OCI-LY7 (cell line): ENCODE data around the gene ATP2B3.

Experiments used
- CTCF ChIP-seq: fragments of 200-600 bp; sonication (generic); conservative IDR thresholded peaks from 2 replicates; pipeline ENCODE4 v1.5.1; 2014; ENCODE audit warnings: mild to moderate bottlenecking, antibody characterized with exemption, low read length, moderate library complexity, mixed read lengths
- EZH2phosphoT487 ChIP-seq: fragments of 200-600 bp; sonication (generic); IDR thresholded peaks from 2 replicates; pipeline ENCODE4 v1.6.1; 2018; ENCODE audit warnings: low read depth, borderline replicate concordance, mild to moderate bottlenecking, mixed run types, antibody characterized with exemption, low read length, moderate library complexity, mixed read lengths

DNA sequence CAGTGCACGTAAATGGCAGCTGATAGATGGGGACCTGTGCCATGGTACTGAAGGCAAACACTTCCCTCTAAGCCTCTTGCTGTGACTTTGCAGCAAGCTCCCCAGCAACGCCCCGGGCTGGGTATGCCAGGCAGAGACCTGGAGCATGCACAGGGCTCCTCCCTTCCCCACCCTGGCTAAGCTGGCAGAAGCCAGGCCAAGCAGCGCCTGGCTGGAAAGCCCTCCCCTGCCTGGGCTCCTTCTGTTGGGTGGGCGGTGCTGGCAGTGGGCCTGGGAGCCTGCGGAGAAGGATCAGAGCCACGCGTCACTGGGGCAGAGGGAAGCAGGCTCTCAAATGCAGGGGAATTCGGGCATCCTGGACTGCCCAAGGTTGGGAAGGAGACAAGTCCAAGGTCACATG lies 3.6 kb downstream of the ATP2B3 start:
- TF ChIP-seq CTCF = no peak
- no peak for TF ChIP-seq EZH2phosphoT487
